Esophagus squamous epithelium (tissue), 5 donors: ENCODE data around the gene TMPRSS12. TPM values are rescaled to one million over a fixed set of nuclear protein-coding genes. Genes with fewer than 3 reads are reported as not detected.

Source experiments
- DNase-seq: peaks from one replicate; lab custom pipeline; 2025; lab: John Stamatoyannopoulos, UW
- H3K27ac ChIP-seq, 4 donors: fragments of 200-600 bp; sonication (generic); one replicate each; pipeline ENCODE4 v1.5.1; 2016 to 2019; ENCODE audit warnings: mild to moderate bottlenecking in 1 of 4
- H3K27me3 ChIP-seq, 4 donors: fragments of 200-600 bp; sonication (generic); 1 replicate in 3 of 4; 2 replicates in 1 of 4; pipeline versions ENCODE4 v1.5.1 to v1.6.0; 2017 to 2021; ENCODE audit warnings: antibody characterized with exemption in 1 of 4
- H3K36me3 ChIP-seq, 3 donors: fragments of 200-600 bp; sonication (generic); one replicate each; pipeline ENCODE4 v1.5.1; 2016 to 2019
- H3K4me1 ChIP-seq, 3 donors: fragments of 200-600 bp; sonication (generic); one replicate each; pipeline ENCODE4 v1.5.1; 2017 to 2019
- H3K4me3 ChIP-seq, 4 donors: fragments of 200-600 bp; sonication (generic); 1 replicate in 3 of 4; 2 replicates in 1 of 4; pipeline ENCODE4 v1.5.1; 2016 to 2019; ENCODE audit warnings: mild to moderate bottlenecking in 2 of 4, moderate library complexity in 1 of 4
- H3K9me3 ChIP-seq, 3 donors: fragments of 200-600 bp; sonication (generic); one replicate each; pipeline ENCODE4 v1.5.1; 2016 to 2019
- POLR2A ChIP-seq, 4 donors: fragments of 450-650 bp; IDR thresholded peaks; one replicate each; pipeline ENCODE4 v1.6.1; 2017; ENCODE audit warnings: antibody characterized with exemption in 4 of 4, mild to moderate bottlenecking in 4 of 4, moderate library complexity in 3 of 4
- WGBS, 2 donors: methylation state at CpG; one replicate each; pipeline ENCODE4 v1.1.5; 2018; 5-methylcytosine and 5-hydroxymethylcytosine counted together
- intact Hi-C: fragments of 100-400 bp; cut with DNase I; formaldehyde crosslinking; loops from one replicate; pipeline ENCODE4 v1.15.0; 2022
- small RNA-seq, 4 donors: library from RNA; depleted of rRNA; stranded (forward); fragments of <200 nt; gene quantifications; one replicate each; pipeline ENCODE3, GENCODE V24; 2016
- total RNA-seq, 4 donors: library from RNA; depleted of rRNA; stranded (reverse); fragments of >200 nt; gene quantifications; one replicate each; pipeline ENCODE4 v1.1.0, GENCODE V29; 2016
- TF ChIP-seq, protein P1 (sequence below), 6 experiments: fragments of 450-650 bp in 4 of 6; fragments of 200-600 bp in 2 of 6; sonication (generic) in 2 of 6; IDR thresholded peaks; one replicate each; pipeline ENCODE4 v1.5.1; 2016 to 2019; ENCODE audit warnings: antibody characterized with exemption in 6 of 6, mild to moderate bottlenecking in 4 of 6, moderate library complexity in 4 of 6
- donor health status: DM: yes; HTN: yes; CAD: no.

The TMPRSS12 gene
- total RNA-seq, 4 donors from 2014 or later, result not detected

DNA sequence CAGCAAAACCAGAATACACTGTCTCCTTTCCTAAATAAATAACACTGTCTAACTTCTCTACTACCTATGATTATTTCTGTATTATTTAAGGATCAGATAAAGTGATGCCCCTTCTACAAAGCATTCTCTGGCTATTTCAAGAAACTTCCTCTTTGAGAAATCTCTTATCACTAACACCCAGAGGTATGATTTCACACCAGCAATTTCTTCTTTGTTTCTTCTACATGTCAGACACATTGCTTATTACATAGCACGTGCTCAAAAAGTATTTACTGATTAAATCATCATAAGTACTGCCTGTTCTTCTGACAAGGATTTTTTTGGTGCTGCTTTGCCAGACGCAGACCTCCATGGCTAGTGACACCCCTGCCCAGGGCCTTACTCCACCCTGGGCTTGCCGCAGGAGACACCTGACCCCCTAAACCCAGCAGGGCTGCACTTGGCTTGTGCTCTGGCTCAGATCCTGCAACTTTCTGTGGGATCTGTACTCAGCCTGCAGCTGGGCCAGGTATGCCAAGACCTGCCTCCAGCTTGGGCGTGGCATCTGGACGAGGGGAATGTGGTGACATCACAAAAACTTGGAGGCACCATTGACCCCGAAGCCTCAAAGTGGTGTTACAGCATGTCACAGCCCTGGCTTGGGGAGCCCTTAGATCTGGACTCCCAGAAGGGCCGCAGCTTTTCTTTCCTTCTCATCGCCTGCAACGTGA is 94.2 kb downstream of the TMPRSS12 start:
- peak overlapping the region in 3 of 4 donors; percentile 47 to 88 (median 86) for H3K27ac ChIP-seq
- H3K27me3 ChIP-seq, result no peaks in the 10 kb centered on the region
- peaks cover 12 to 55% (median 35%) of the 10 kb centered on the region in 3 donors for H3K4me1 ChIP-seq
- no peak overlapping the region for H3K4me3 ChIP-seq
- peaks cover 0 to 9% (median 0%) of the 10 kb centered on the region in 3 donors for H3K9me3 ChIP-seq
- peaks cover 0 to 20% (median 0%) of the 10 kb centered on the region in 3 donors for H3K36me3 ChIP-seq
- 68 to 83% methylated on average over 5 to 8 of the region's 9 CpGs for WGBS, 2 donors
- DNase-seq, result no peak
- no peak for TF ChIP-seq POLR2A (IDR thresholded peaks at IDR 0.05)
- TF ChIP-seq, protein P1, sequence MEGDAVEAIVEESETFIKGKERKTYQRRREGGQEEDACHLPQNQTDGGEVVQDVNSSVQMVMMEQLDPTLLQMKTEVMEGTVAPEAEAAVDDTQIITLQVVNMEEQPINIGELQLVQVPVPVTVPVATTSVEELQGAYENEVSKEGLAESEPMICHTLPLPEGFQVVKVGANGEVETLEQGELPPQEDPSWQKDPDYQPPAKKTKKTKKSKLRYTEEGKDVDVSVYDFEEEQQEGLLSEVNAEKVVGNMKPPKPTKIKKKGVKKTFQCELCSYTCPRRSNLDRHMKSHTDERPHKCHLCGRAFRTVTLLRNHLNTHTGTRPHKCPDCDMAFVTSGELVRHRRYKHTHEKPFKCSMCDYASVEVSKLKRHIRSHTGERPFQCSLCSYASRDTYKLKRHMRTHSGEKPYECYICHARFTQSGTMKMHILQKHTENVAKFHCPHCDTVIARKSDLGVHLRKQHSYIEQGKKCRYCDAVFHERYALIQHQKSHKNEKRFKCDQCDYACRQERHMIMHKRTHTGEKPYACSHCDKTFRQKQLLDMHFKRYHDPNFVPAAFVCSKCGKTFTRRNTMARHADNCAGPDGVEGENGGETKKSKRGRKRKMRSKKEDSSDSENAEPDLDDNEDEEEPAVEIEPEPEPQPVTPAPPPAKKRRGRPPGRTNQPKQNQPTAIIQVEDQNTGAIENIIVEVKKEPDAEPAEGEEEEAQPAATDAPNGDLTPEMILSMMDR (IDR thresholded peaks at IDR 0.05), result no peak
- intact Hi-C loops, result loop anchor here (10.0 kb wide), 1 partner anchor 48 kb away; no protein-coding TSS in a partner anchor

Small RNA genes lying within 50 kb of the gene (small RNA-seq; reads per million reads assigned to genes)
- 0 reads per million in 4 donors for gene AC013244.2
- gene RN7SL519P, result 0 reads per million in 4 donors

Other genes starting within 250 kb of the TMPRSS12 start
- 10 to 100 TPM in 3 of 4 donors, 1 to 10 TPM in 1; 5.5 to 20.4 (median 14.3) TPM for gene ATF1, start 78.8 kb upstream of the TMPRSS12 start, total RNA-seq
- gene HIGD1C, start 109.6 kb downstream of the TMPRSS12 start, total RNA-seq, result not detected
- 10 to 100 TPM; 23.6 to 78.9 (median 39.9) TPM for gene SLC11A2, start 183.5 kb downstream of the TMPRSS12 start, total RNA-seq
- 10 to 100 TPM; 19.1 to 55.3 (median 35.1) TPM for gene LETMD1, start 205.4 kb downstream of the TMPRSS12 start, total RNA-seq
- 10 to 100 TPM in 2 of 4 donors, 1 to 10 TPM in 2; 7.4 to 14.7 (median 10.4) TPM for gene CSRNP2, start 240.7 kb downstream of the TMPRSS12 start, total RNA-seq